ENCODE measurements around the gene HSD17B8.

HSD17B8 gene

GRCh38 chr6:33208091-33208967, 3.9 kb downstream of the HSD17B8 start, which contains the start of gene RING1:
RING1 (plus strand) TSS chr6:33208500; CDS start chr6:33208823, 323 bp downstream.
- DNase-seq (ENCODE audit: low read depth): peak; percentile 82
- H3K4me3 ChIP-seq (ENCODE audit: low read depth, low read length): peak within 1 kb of the TSS; percentile 89
- peak; percentile 6; the same call in 1 of the 2 replicates for TF ChIP-seq MAX (IDR thresholded peaks at IDR 0.05; ENCODE audit: low read depth, low read length)
- no peak for TF ChIP-seq CTCF (IDR thresholded peaks at IDR 0.05; ENCODE audit: low read depth, low read length)
- TF ChIP-seq POLR2A (IDR thresholded peaks at IDR 0.05; ENCODE audit: extremely low read depth, insufficient read length): peak; percentile 83

GRCh38 chr6:33209856-33210255, 5.4 kb downstream of the HSD17B8 start:
- no peak for DNase-seq (ENCODE audit: low read depth)
- TF ChIP-seq POLR2A (IDR thresholded peaks at IDR 0.05; ENCODE audit: extremely low read depth, insufficient read length) (no peak), MYC (IDR thresholded peaks at IDR 0.05; ENCODE audit: low read depth, low read length) (no peak), MAX (IDR thresholded peaks at IDR 0.05; ENCODE audit: low read depth, low read length) (no peak)

GRCh38 chr6:33211136-33211535, 6.7 kb downstream of the HSD17B8 start:
- H3K4me3 ChIP-seq (ENCODE audit: low read depth, low read length): no peak overlapping the region
- TF ChIP-seq CTCF (IDR thresholded peaks at IDR 0.05; ENCODE audit: low read depth, low read length) (no peak), MYC (IDR thresholded peaks at IDR 0.05; ENCODE audit: low read depth, low read length) (no peak), MAX (IDR thresholded peaks at IDR 0.05; ENCODE audit: low read depth, low read length) (no peak), POLR2A (IDR thresholded peaks at IDR 0.05; ENCODE audit: extremely low read depth, insufficient read length) (no peak)
- no peak for DNase-seq (ENCODE audit: low read depth)

More at GRCh38 chr6:33209856-33210255, 5.4 kb downstream of the HSD17B8 start:
- no peak overlapping the region for H3K4me3 ChIP-seq (ENCODE audit: low read depth, low read length)

- DNase-seq (ENCODE audit: low read depth): peak; percentile 12
- no peak overlapping the region for H3K4me3 ChIP-seq (ENCODE audit: low read depth, low read length)
- TF ChIP-seq MAX (IDR thresholded peaks at IDR 0.05; ENCODE audit: low read depth, low read length): no peak
These were observed 7.4 kb downstream of the HSD17B8 start for GRCh38 chr6:33211666-33212422.

GRCh38 chr6:33212857-33213165, 8.4 kb downstream of the HSD17B8 start:
- peak overlapping the region; percentile 42 for H3K4me3 ChIP-seq (ENCODE audit: low read depth, low read length)
- no peak for TF ChIP-seq MAX (IDR thresholded peaks at IDR 0.05; ENCODE audit: low read depth, low read length)
- no peak for TF ChIP-seq POLR2A (IDR thresholded peaks at IDR 0.05; ENCODE audit: extremely low read depth, insufficient read length)
- no peak for TF ChIP-seq CTCF (IDR thresholded peaks at IDR 0.05; ENCODE audit: low read depth, low read length)
- no peak for TF ChIP-seq MYC (IDR thresholded peaks at IDR 0.05; ENCODE audit: low read depth, low read length)
- DNase-seq (ENCODE audit: low read depth): no peak

- peak; percentile 65 for DNase-seq (ENCODE audit: low read depth)
- TF ChIP-seq MYC (IDR thresholded peaks at IDR 0.05; ENCODE audit: low read depth, low read length): no peak
- TF ChIP-seq CTCF (IDR thresholded peaks at IDR 0.05; ENCODE audit: low read depth, low read length): no peak
- no peak for TF ChIP-seq MAX (IDR thresholded peaks at IDR 0.05; ENCODE audit: low read depth, low read length)
- no peak for TF ChIP-seq POLR2A (IDR thresholded peaks at IDR 0.05; ENCODE audit: extremely low read depth, insufficient read length)
- peak overlapping the region; percentile 42 for H3K4me3 ChIP-seq (ENCODE audit: low read depth, low read length)
These were observed 8.9 kb downstream of the HSD17B8 start for GRCh38 chr6:33213166-33213988.

Measured in NB4 (cell line).